Trophoblast cell (in vitro differentiated cells and primary cell): ENCODE measurements around the gene ASB3.

Experiments
- DNase-seq, 2 donors: peaks; one replicate each; pipeline ENCODE4 v3.0.0-alpha.2; 2016
- H2AFZ ChIP-seq: 2 replicates; pipeline ENCODE4 v1.6.1; 2013; ENCODE audit warnings: low read length, moderate library complexity, mild to moderate bottlenecking; ENCODE audit not compliant: insufficient read depth, poor library complexity
- H2AK5ac ChIP-seq: 2 replicates; pipeline ENCODE4 v1.6.1; 2013; ENCODE audit warnings: mild to moderate bottlenecking, low read length
- H2BK120ac ChIP-seq: 2 replicates; pipeline ENCODE4 v1.6.1; 2013; ENCODE audit warnings: low read length, mild to moderate bottlenecking, moderate library complexity; ENCODE audit not compliant: insufficient read depth, poor library complexity
- H2BK12ac ChIP-seq: 2 replicates; pipeline ENCODE4 v1.6.1; 2013; ENCODE audit warnings: mild to moderate bottlenecking, low read length, moderate library complexity
- H2BK5ac ChIP-seq: 2 replicates; pipeline ENCODE4 v1.6.1; 2013; ENCODE audit warnings: low read length, low read depth, moderate library complexity, mild to moderate bottlenecking; ENCODE audit not compliant: poor library complexity
- H3K14ac ChIP-seq: 2 replicates; pipeline ENCODE4 v1.6.1; 2013; ENCODE audit warnings: mild to moderate bottlenecking, low read length
- H3K18ac ChIP-seq: 2 replicates; pipeline ENCODE4 v1.6.1; 2013; ENCODE audit warnings: mild to moderate bottlenecking, low read length
- H3K23ac ChIP-seq: 2 replicates; pipeline ENCODE4 v1.6.1; 2013; ENCODE audit warnings: low read length
- H3K27ac ChIP-seq: 2 replicates; pipeline ENCODE4 v1.5.1; 2013; ENCODE audit warnings: low read depth, mild to moderate bottlenecking, inconsistent platforms, low read length, moderate library complexity
- H3K27me3 ChIP-seq: 2 replicates; pipeline ENCODE4 v1.6.1; 2013; ENCODE audit warnings: inconsistent platforms, mild to moderate bottlenecking, low read length, moderate library complexity; ENCODE audit not compliant: insufficient read depth
- H3K36me3 ChIP-seq, 2 experiments: 1 replicate in 1 of 2; 2 replicates in 1 of 2; pipeline ENCODE4 v1.6.1; 2013; ENCODE audit warnings: low read length in 2 of 2, mild to moderate bottlenecking in 2 of 2, moderate library complexity in 1 of 2; ENCODE audit not compliant: insufficient read depth in 2 of 2, control insufficient read depth in 1 of 2
- H3K4ac ChIP-seq: 2 replicates; pipeline ENCODE4 v1.6.1; 2013; ENCODE audit warnings: low read depth, mild to moderate bottlenecking, low read length, moderate library complexity
- H3K4me1 ChIP-seq, 2 experiments: 1 replicate in 1 of 2; 2 replicates in 1 of 2; pipeline ENCODE4 v1.6.1; 2013; ENCODE audit warnings: low read length in 2 of 2, mild to moderate bottlenecking in 2 of 2, moderate library complexity in 1 of 2; ENCODE audit not compliant: insufficient read depth in 2 of 2, control insufficient read depth in 1 of 2
- H3K4me2 ChIP-seq: 2 replicates; pipeline ENCODE4 v1.6.1; 2013; ENCODE audit warnings: inconsistent platforms, mild to moderate bottlenecking, low read length, moderate library complexity
- H3K4me3 ChIP-seq: 2 replicates; pipeline ENCODE4 v1.5.1; 2013; ENCODE audit warnings: mild to moderate bottlenecking, low read depth, low read length, inconsistent platforms
- H3K79me1 ChIP-seq: one replicate; pipeline ENCODE4 v1.6.1; 2013; ENCODE audit warnings: low read length
- H3K79me2 ChIP-seq: 2 replicates; pipeline ENCODE4 v1.6.1; 2013; ENCODE audit warnings: low read length, mild to moderate bottlenecking; ENCODE audit not compliant: control insufficient read depth, insufficient read depth, poor library complexity
- H3K9ac ChIP-seq: 2 replicates; pipeline ENCODE4 v1.6.1; 2013; ENCODE audit warnings: mild to moderate bottlenecking, low read length
- H3K9me3 ChIP-seq: 2 replicates; pipeline ENCODE4 v1.6.1; 2013; ENCODE audit warnings: low read depth, mild to moderate bottlenecking, control low read depth, inconsistent platforms, low read length; ENCODE audit not compliant: insufficient read depth
- H4K12ac ChIP-seq: 2 replicates; pipeline ENCODE4 v1.6.1; 2013; ENCODE audit warnings: low read depth, mild to moderate bottlenecking, low read length, moderate library complexity
- H4K8ac ChIP-seq: 2 replicates; pipeline ENCODE4 v1.6.1; 2013; ENCODE audit warnings: low read depth, mild to moderate bottlenecking, low read length, moderate library complexity
- H4K91ac ChIP-seq: one replicate; pipeline ENCODE4 v1.6.1; 2013; ENCODE audit warnings: low read depth, mild to moderate bottlenecking, low read length, moderate library complexity
- WGBS: extraction: QIAGEN DNeasy Blood & Tissue Kit; methylation state at CpG from one replicate; pipeline ENCODE4 v1.1.7; 2013; ENCODE audit warnings: missing lambda C conversion rate; ENCODE audit not compliant: insufficient read length, insufficient coverage; ENCODE audit errors: extremely low coverage; 5-methylcytosine and 5-hydroxymethylcytosine counted together

ASB3 gene

GRCh38 chr2:53752385-53752784, 34.4 kb downstream of the ASB3 start:
- H4K8ac ChIP-seq = no peak overlapping the region
- H3K27ac ChIP-seq = no peak overlapping the region
- no peaks in the 10 kb centered on the region for H3K4me1 ChIP-seq
- no peaks in the 10 kb centered on the region for H3K27me3 ChIP-seq
- no peak overlapping the region for H4K12ac ChIP-seq
- H2BK12ac ChIP-seq = no peak overlapping the region
- H3K4me2 ChIP-seq = no peak overlapping the region
- H3K4ac ChIP-seq = no peak overlapping the region
- no peak overlapping the region for H4K91ac ChIP-seq
- no peak for DNase-seq
- no peak overlapping the region for H2AFZ ChIP-seq
- no peak overlapping the region for H2BK5ac ChIP-seq
- no peak overlapping the region for H3K14ac ChIP-seq
- no peaks in the 10 kb centered on the region for H3K9me3 ChIP-seq
- no peak overlapping the region for H2BK120ac ChIP-seq
- H3K18ac ChIP-seq = no peak overlapping the region
- WGBS = no CpG with 5 or more reads among the region's 4 CpGs
- no peaks in the 10 kb centered on the region for H3K79me2 ChIP-seq
- H3K79me1 ChIP-seq = no peaks in the 10 kb centered on the region
- peaks cover 5 to 7% of the 10 kb centered on the region in 2 experiments for H3K36me3 ChIP-seq
- H2AK5ac ChIP-seq = no peak overlapping the region
- no peak overlapping the region for H3K4me3 ChIP-seq
- no peak overlapping the region for H3K23ac ChIP-seq
- no peak overlapping the region for H3K9ac ChIP-seq

- Histone ChIP-seq H3K79me2 (no peaks in the 10 kb centered on the region), H3K4me3 (no peak overlapping the region), H3K27me3 (no peaks in the 10 kb centered on the region), H2BK12ac (no peak overlapping the region), H3K36me3 (peaks cover 3 to 6% of the 10 kb centered on the region in 2 experiments), H3K9ac (no peak overlapping the region), H4K12ac (no peak overlapping the region), H3K4me1 (no peaks in the 10 kb centered on the region), H3K9me3 (no peaks in the 10 kb centered on the region), H2BK5ac (no peak overlapping the region), H2BK120ac (no peak overlapping the region), H3K27ac (no peak overlapping the region), H3K18ac (no peak overlapping the region), H2AFZ (no peak overlapping the region), H4K91ac (no peak overlapping the region), H2AK5ac (no peak overlapping the region), H3K4ac (no peak overlapping the region), H3K14ac (no peak overlapping the region), H3K79me1 (no peaks in the 10 kb centered on the region), H3K4me2 (no peak overlapping the region), H3K23ac (no peak overlapping the region), H4K8ac (no peak overlapping the region)
- DNase-seq = no peak
- no CpG with 5 or more reads among the region's 1 CpG for WGBS
Observed at GRCh38 chr2:53751728-53752127, 35.0 kb downstream of the ASB3 start.

DNA sequence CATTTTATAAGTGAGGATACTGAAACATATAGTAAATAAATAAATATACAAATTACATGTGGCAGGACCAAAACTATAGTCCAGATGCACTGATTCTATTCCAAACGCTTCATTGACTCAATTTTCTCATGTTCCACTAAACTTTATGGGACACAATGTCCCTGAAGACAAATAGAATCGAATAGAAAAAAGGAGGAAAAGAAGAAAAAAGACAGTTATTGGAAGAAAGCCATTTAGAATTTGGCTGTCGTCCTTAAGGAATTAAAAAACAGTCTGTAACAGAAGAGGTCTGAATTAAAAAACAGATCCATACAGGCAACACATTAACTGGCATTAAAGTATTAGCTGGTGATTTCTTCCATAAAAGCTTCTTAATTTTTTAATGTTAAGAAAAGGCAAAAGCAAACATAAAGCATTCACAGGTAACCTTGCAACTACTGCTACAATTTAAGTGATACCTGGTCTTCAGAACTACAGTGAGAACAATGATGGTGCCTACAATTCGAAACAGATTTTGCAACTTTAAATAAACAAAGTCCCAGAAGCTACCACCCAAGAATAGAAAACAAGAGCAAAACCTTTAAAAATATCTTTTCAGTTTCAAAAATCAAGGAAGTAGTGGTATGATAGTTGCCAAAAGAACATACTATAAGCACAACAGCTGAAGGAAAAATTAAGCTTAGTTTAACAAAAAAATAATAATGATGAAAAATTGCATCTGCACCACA, 36.5 kb downstream of the ASB3 start:
- peaks cover 1 to 3% of the 10 kb centered on the region in 2 experiments for H3K36me3 ChIP-seq
- H3K9me3 ChIP-seq = no peaks in the 10 kb centered on the region
- H4K8ac ChIP-seq = no peak overlapping the region
- no peak overlapping the region for H3K4ac ChIP-seq
- H2AFZ ChIP-seq = no peak overlapping the region
- H3K9ac ChIP-seq = no peak overlapping the region
- H3K27me3 ChIP-seq = no peaks in the 10 kb centered on the region
- DNase-seq = no peak
- no peaks in the 10 kb centered on the region for H3K79me2 ChIP-seq
- no peak overlapping the region for H3K4me3 ChIP-seq
- H3K27ac ChIP-seq = no peak overlapping the region
- H2BK120ac ChIP-seq = no peak overlapping the region
- H3K4me2 ChIP-seq = no peak overlapping the region
- no peak overlapping the region for H3K23ac ChIP-seq
- H4K12ac ChIP-seq = no peak overlapping the region
- H4K91ac ChIP-seq = no peak overlapping the region
- no peaks in the 10 kb centered on the region for H3K79me1 ChIP-seq
- H3K14ac ChIP-seq = no peak overlapping the region
- H2BK12ac ChIP-seq = no peak overlapping the region
- no peak overlapping the region for H2BK5ac ChIP-seq
- no peak overlapping the region for H2AK5ac ChIP-seq
- no CpG with 5 or more reads among the region's 4 CpGs for WGBS
- no peaks in the 10 kb centered on the region for H3K4me1 ChIP-seq
- no peak overlapping the region for H3K18ac ChIP-seq

GRCh38 chr2:53744395-53745065, 42.2 kb downstream of the ASB3 start:
- Histone ChIP-seq H3K4ac (no peak overlapping the region), H2BK120ac (no peak overlapping the region), H2BK12ac (no peak overlapping the region), H3K36me3 (peaks cover 1 to 2% of the 10 kb centered on the region in 2 experiments), H4K8ac (no peak overlapping the region), H3K27me3 (no peaks in the 10 kb centered on the region), H3K79me2 (no peaks in the 10 kb centered on the region), H2AK5ac (no peak overlapping the region), H3K14ac (no peak overlapping the region), H3K79me1 (no peaks in the 10 kb centered on the region), H3K27ac (no peak overlapping the region), H2AFZ (no peak overlapping the region), H4K12ac (no peak overlapping the region), H3K4me1 (no peaks in the 10 kb centered on the region), H3K4me2 (no peak overlapping the region), H3K18ac (no peak overlapping the region), H3K9ac (no peak overlapping the region), H3K9me3 (no peaks in the 10 kb centered on the region), H3K23ac (no peak overlapping the region), H2BK5ac (no peak overlapping the region), H3K4me3 (no peak overlapping the region), H4K91ac (no peak overlapping the region)
- no CpG with 5 or more reads among the region's 2 CpGs for WGBS
- DNase-seq = no peak
